Colon (tissue), 2 donors: Measurements from ENCODE around the gene MRRF.
"Not testable (repeated sequence)": the region's sequence is repeated elsewhere in the genome, so short reads cannot be mapped to it uniquely, and the experiment has no call there.

ENCODE experiments used
- FAIRE-seq: peaks from 2 replicates; lab custom pipeline; 2012; peaks lifted over from hg19 to GRCh38; lab: Jason Lieb, UNC
- donor health status: control.
- donor health status: control.

MRRF gene

DNA sequence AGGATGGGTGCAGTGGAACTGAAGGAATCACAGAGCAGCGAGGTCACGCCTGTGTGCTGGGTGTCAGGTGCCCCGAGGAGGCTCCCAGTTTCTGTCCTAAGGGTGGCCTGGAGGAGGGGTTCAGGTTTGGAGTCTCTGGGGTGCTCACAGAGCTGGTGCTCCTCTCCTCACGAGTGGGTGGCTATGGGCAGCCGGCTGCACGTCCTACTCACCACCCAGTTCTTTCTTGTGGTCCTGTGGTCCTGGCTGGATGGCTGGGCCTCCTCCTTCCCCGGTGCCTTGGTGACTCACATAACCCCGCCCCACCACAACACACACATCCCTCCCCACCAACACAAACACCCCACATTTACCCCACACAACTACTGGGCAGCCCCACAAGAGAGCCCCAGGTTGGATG, 96.2 kb downstream of the MRRF start:
- FAIRE-seq, result no peak

DNA sequence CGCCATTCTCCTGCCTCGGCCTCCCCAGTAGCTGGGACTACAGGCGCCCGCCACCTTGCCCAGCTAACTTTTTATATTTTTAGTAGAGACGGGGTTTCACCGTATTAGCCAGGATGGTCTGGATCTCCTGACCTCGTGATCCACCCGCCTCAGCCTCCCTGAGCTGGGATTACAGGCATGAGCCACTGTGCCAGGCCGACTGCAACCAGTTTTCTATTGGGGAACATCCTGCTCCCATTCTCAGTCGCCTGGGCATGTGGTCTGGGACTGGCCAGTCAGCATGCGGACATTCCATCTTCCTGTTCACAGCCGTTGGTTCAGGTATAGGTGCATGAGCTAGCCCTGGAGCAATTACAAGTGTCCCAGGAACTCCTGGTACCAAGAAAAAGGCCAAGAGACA, 98.4 kb downstream of the MRRF start:
- not testable (repeated sequence) for FAIRE-seq

DNA sequence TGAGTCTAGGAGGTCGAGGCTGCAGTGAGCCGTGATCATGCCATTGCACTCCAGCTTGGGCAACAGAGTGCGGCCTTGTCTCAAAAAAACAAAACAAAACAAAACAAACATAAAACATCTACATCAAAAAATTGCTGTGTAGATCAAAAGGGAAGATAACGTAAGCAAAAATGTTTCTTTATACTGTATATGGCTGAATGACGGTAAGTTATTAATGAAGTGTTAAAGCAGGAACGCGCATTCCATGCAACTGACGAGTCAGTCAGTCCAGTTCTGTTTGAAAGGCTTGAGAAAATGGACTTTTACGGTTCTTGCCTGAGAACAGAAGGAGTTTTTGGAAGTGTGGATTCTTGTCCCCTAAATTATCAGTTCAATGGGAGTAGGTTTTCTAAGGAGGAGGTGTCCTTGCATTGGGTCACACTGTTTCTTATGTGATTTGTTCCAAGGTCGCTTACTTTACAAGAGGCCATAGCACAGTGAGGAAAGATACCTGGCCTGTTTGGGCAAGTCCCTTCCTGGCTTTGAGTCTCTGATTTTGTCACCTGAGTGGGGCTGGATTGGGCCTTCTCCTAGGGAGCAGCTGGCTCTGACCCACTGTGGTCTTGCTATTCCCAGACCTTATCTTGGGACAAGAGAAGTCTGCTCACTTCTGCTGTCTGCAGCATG, 99.6 kb downstream of the MRRF start:
- no peak for FAIRE-seq

DNA sequence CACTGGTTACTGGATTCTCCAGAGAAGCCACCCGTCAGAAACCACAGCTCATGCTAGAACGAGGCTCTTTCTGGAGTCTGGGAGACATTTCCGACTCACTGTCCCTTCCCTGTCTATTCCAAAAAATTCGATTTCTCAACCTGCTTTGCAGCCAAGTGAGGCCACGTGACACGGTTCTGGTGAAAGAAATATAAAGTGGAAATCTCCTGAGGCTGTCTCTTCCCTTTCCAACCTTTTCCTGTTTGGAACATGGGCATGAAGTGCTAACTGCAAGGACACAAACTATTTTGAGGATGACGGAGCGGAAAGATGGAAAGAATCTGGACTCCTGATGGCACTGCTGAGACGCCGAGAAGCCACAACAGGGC, 100.1 kb downstream of the MRRF start:
- FAIRE-seq, result no peak

DNA sequence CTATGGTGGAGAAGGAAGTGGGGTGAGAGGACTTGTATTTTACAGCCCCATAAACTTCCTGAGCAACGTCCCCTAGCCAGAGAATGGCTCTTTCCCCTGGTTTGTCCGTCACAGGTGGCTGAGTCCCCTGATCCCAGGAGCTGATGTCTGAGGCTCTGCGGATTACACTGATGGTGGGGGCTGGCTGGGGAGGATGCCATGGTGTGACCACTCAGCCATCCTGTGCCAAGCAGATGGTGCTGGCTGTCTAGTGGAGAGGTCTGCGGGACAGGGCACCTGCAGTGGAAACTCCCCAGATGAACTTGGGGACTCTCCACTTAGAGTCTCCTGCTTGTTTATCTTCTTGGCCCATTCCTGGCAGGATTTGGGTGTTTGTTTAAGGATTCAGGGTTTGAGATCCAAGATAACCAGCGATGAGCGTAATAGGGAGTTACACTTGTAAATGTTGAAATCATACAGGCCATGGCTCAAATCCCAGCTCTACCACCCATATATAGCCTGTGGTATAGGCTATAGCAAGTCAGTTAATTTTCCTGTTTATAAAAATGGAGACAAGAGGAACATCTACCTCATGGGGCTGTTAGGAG, 101.5 kb downstream of the MRRF start:
- FAIRE-seq, result no peak

DNA sequence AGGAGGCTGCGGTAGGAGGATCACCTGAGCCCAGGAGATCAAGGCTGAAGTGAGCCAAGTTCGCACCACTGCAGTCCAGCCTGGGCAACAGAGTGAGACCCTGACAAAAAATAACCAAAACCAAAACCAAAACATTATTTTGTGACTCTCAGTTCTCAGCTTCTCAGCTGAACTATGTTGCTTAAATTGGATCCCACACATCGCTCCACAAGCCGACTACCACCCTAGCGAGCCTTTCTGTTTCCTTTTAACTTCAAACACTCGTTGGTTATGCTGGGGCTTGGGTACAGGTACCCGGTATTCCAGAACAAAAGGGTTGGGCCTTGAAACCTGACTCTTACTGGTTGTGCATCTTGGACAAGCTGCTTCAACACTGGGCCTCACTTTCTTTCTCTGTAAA, 102.4 kb downstream of the MRRF start:
- no peak for FAIRE-seq

DNA sequence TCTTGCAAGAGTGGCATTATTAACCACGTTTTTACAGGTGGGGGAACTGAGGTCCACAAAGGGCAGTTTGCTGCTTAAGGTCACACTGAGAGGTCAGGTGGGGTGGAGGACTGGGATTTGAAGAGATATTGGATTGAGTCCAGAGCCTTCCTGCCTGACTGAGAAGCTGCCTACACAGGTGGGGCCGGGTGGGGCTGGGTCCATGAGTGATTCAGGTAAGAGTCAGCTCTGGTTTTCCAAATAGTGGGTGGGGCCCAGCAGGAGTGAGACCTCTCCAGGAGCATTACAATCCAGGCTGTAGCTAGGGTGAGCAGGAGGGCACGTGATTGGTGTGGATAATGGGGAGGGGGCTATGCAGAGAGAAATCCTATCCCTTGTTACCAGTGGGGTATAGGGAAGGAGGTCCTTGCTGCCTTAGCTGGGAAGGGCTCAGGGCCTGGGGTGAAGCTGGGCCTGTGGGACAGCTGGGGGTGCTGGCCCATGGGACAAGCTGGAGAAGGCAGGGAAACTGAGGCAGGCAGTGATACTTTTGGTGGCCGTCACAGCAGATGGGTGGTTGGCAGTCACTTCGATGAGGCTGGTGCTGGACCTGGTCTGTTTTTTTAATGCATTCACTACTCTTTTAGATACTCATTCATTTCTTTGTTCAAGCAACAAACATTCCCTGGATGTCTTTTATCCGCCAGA, 103.2 kb downstream of the MRRF start:
- no peak for FAIRE-seq

GRCh38 chr9:122368642-122369041, 104.0 kb downstream of the MRRF start:
- FAIRE-seq, result no peak

DNA sequence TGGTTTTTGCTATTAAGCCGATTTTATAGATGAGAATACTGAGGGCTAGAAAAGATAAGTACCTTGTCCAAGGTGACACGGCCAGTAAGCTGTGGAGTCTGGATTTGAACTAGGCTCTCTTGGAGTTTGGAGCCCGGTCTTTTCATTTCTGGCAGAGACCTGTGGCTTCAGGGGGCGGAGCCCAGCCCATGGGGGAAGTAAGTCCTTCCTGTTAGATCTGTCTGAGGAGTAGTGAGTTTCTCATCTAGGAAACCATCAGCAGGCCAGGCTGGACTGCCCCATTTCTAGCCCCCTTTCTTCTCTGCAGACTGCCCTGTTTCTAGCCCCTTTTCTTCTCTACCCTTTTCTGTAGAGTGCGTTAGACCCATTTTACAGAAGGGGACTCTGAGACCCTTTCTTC, 105.6 kb downstream of the MRRF start:
- FAIRE-seq, result no peak

- no peak for FAIRE-seq
Measured at GRCh38 chr9:122370869-122371755, 106.4 kb downstream of the MRRF start, which contains the start of gene PTGS1. TSS of gene PTGS1 (plus strand) at chr9:122371024. CDS start at chr9:122371085, 61 bp downstream.

GRCh38 chr9:122371846-122372245, 107.2 kb downstream of the MRRF start:
- FAIRE-seq, result no peak

DNA sequence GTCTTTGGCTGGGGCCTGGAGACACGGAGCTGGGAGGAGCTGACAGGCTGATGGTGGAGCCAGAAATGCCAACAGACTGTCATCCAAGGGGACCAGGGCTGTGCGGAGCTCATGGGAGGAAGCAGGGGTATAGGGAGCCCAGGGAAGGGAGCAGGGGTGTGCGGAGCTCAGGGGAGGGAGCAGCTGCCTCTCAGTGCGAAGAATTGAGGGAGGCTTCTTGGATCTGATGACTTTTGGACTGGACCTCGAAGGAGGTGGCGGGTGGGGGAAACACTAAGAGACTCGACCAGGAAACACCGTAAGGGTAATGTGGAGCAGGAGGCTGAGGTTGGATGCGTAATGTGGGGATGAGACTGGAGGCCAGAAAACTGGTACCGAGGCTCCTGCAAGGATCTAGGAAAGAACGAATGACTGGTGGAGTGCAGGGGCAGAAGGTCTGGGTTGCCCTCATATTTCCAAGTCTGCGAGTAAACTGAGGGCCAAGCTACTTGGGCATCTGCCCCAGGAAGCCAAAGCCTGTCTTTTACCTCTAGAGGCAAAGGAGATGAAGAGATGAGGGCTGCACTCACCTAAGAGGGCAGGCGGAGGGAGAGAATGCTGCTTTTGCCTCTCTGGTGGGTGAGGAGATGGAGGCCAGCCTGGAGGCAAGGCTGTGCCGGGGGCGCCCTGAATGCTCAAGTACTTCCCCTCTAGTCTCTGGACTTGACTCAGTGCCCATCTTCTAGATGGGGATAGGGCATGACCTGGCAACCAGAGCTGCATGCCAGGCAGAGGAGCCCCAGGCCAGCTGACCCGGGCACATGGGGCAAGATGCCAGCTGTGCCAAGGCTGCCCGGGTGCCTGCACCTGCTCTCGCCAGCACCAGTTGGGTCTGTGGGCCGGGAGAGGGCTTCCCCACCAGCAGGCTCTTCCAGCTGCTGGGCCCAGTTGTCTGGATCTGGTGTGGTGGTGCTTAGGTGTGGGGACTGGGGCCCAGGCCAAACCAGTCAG, 108.5 kb downstream of the MRRF start:
- no peak for FAIRE-seq

- FAIRE-seq, result no peak
Measured at GRCh38 chr9:122374885-122375420, 110.3 kb downstream of the MRRF start.

- no peak for FAIRE-seq
Measured at GRCh38 chr9:122376796-122377195, 112.1 kb downstream of the MRRF start.

GRCh38 chr9:122377241-122378164, 112.8 kb downstream of the MRRF start:
- no peak for FAIRE-seq

DNA sequence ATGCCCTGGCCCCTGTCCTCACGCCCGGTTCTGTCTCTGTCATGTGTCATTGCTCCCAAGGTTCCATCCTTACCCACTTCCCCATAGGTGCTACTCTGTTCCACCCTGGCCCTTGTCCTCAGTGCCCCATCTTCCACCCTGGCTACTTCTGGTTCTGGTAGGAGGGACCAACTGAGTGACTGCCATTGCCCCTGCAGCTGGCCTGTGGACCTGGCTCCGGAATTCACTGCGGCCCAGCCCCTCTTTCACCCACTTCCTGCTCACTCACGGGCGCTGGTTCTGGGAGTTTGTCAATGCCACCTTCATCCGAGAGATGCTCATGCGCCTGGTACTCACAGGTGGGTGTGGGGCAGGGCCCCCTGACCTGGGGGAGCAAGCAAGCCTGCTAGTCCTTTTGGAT, 113.6 kb downstream of the MRRF start:
- FAIRE-seq, result no peak

DNA sequence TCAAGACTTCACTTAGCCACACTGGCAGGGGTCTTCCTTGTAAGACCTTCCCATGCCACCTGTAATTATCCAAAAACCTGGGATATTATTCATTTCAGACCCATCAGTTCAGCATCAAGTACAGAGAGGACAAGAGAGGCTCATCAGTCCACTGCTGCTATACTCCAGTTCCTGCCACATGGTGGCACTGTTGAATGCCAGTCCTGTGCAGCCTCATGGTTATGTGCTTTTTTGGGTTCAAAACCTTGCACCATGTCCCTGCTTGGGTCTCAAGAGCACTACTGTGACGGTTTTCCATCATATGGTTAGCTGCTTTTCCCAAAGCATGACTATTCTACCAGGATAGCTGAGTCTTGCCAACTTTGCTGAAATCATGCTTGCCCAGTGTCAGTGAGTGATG, 114.7 kb downstream of the MRRF start:
- FAIRE-seq, result no peak

GRCh38 chr9:122380293-122380692, 115.6 kb downstream of the MRRF start:
- FAIRE-seq, result no peak
